Trophoblast cell (in vitro differentiated cells and primary cell): ENCODE measurements around the gene CLEC4G.

Experiments
- DNase-seq, 2 donors: peaks; one replicate each; pipeline ENCODE4 v3.0.0-alpha.2; 2016
- H2AFZ ChIP-seq: 2 replicates; pipeline ENCODE4 v1.6.1; 2013; ENCODE audit warnings: low read length, moderate library complexity, mild to moderate bottlenecking; ENCODE audit not compliant: insufficient read depth, poor library complexity
- H2AK5ac ChIP-seq: 2 replicates; pipeline ENCODE4 v1.6.1; 2013; ENCODE audit warnings: mild to moderate bottlenecking, low read length
- H2BK120ac ChIP-seq: 2 replicates; pipeline ENCODE4 v1.6.1; 2013; ENCODE audit warnings: low read length, mild to moderate bottlenecking, moderate library complexity; ENCODE audit not compliant: insufficient read depth, poor library complexity
- H2BK12ac ChIP-seq: 2 replicates; pipeline ENCODE4 v1.6.1; 2013; ENCODE audit warnings: mild to moderate bottlenecking, low read length, moderate library complexity
- H2BK5ac ChIP-seq: 2 replicates; pipeline ENCODE4 v1.6.1; 2013; ENCODE audit warnings: low read length, low read depth, moderate library complexity, mild to moderate bottlenecking; ENCODE audit not compliant: poor library complexity
- H3K14ac ChIP-seq: 2 replicates; pipeline ENCODE4 v1.6.1; 2013; ENCODE audit warnings: mild to moderate bottlenecking, low read length
- H3K18ac ChIP-seq: 2 replicates; pipeline ENCODE4 v1.6.1; 2013; ENCODE audit warnings: mild to moderate bottlenecking, low read length
- H3K23ac ChIP-seq: 2 replicates; pipeline ENCODE4 v1.6.1; 2013; ENCODE audit warnings: low read length
- H3K27ac ChIP-seq: 2 replicates; pipeline ENCODE4 v1.5.1; 2013; ENCODE audit warnings: low read depth, mild to moderate bottlenecking, inconsistent platforms, low read length, moderate library complexity
- H3K27me3 ChIP-seq: 2 replicates; pipeline ENCODE4 v1.6.1; 2013; ENCODE audit warnings: inconsistent platforms, mild to moderate bottlenecking, low read length, moderate library complexity; ENCODE audit not compliant: insufficient read depth
- H3K36me3 ChIP-seq, 2 experiments: 1 replicate in 1 of 2; 2 replicates in 1 of 2; pipeline ENCODE4 v1.6.1; 2013; ENCODE audit warnings: low read length in 2 of 2, mild to moderate bottlenecking in 2 of 2, moderate library complexity in 1 of 2; ENCODE audit not compliant: insufficient read depth in 2 of 2, control insufficient read depth in 1 of 2
- H3K4ac ChIP-seq: 2 replicates; pipeline ENCODE4 v1.6.1; 2013; ENCODE audit warnings: low read depth, mild to moderate bottlenecking, low read length, moderate library complexity
- H3K4me1 ChIP-seq, 2 experiments: 1 replicate in 1 of 2; 2 replicates in 1 of 2; pipeline ENCODE4 v1.6.1; 2013; ENCODE audit warnings: low read length in 2 of 2, mild to moderate bottlenecking in 2 of 2, moderate library complexity in 1 of 2; ENCODE audit not compliant: insufficient read depth in 2 of 2, control insufficient read depth in 1 of 2
- H3K4me2 ChIP-seq: 2 replicates; pipeline ENCODE4 v1.6.1; 2013; ENCODE audit warnings: inconsistent platforms, mild to moderate bottlenecking, low read length, moderate library complexity
- H3K4me3 ChIP-seq: 2 replicates; pipeline ENCODE4 v1.5.1; 2013; ENCODE audit warnings: mild to moderate bottlenecking, low read depth, low read length, inconsistent platforms
- H3K79me1 ChIP-seq: one replicate; pipeline ENCODE4 v1.6.1; 2013; ENCODE audit warnings: low read length
- H3K79me2 ChIP-seq: 2 replicates; pipeline ENCODE4 v1.6.1; 2013; ENCODE audit warnings: low read length, mild to moderate bottlenecking; ENCODE audit not compliant: control insufficient read depth, insufficient read depth, poor library complexity
- H3K9ac ChIP-seq: 2 replicates; pipeline ENCODE4 v1.6.1; 2013; ENCODE audit warnings: mild to moderate bottlenecking, low read length
- H3K9me3 ChIP-seq: 2 replicates; pipeline ENCODE4 v1.6.1; 2013; ENCODE audit warnings: low read depth, mild to moderate bottlenecking, control low read depth, inconsistent platforms, low read length; ENCODE audit not compliant: insufficient read depth
- H4K12ac ChIP-seq: 2 replicates; pipeline ENCODE4 v1.6.1; 2013; ENCODE audit warnings: low read depth, mild to moderate bottlenecking, low read length, moderate library complexity
- H4K8ac ChIP-seq: 2 replicates; pipeline ENCODE4 v1.6.1; 2013; ENCODE audit warnings: low read depth, mild to moderate bottlenecking, low read length, moderate library complexity
- H4K91ac ChIP-seq: one replicate; pipeline ENCODE4 v1.6.1; 2013; ENCODE audit warnings: low read depth, mild to moderate bottlenecking, low read length, moderate library complexity
- WGBS: extraction: QIAGEN DNeasy Blood & Tissue Kit; methylation state at CpG from one replicate; pipeline ENCODE4 v1.1.7; 2013; ENCODE audit warnings: missing lambda C conversion rate; ENCODE audit not compliant: insufficient read length, insufficient coverage; ENCODE audit errors: extremely low coverage; 5-methylcytosine and 5-hydroxymethylcytosine counted together

The CLEC4G gene

DNA sequence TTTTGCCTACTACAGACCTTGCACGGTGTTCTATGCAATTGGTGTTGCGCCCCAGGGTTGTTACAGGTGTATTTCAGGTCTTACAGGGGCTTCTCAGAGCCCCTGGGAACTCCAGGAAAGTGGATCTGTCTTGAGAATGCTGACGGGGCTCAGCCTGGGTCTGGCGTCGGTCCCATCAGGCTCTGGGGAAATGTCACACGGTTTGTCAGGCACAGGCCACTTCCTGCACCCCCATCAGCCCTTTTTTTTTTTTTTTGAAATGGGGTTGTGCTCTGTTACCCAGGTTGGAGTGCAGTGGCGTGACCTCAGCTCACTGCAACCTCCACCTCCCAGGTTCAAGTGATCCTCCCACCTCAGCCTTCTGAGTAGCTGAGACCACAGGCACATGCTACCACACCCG is 13.2 kb downstream of the CLEC4G start:
- no peak overlapping the region for H3K9ac ChIP-seq
- no peak overlapping the region for H3K4me3 ChIP-seq
- H2BK120ac ChIP-seq: no peak overlapping the region
- no peaks in the 10 kb centered on the region for H3K4me1 ChIP-seq
- no peaks in the 10 kb centered on the region for H3K9me3 ChIP-seq
- no peak overlapping the region for H4K8ac ChIP-seq
- H3K27me3 ChIP-seq: no peaks in the 10 kb centered on the region
- no peak overlapping the region for H2BK12ac ChIP-seq
- no peak overlapping the region for H3K4me2 ChIP-seq
- H3K79me2 ChIP-seq: no peaks in the 10 kb centered on the region
- H2AFZ ChIP-seq: no peak overlapping the region
- no peaks in the 10 kb centered on the region for H3K79me1 ChIP-seq
- H3K36me3 ChIP-seq: no peaks in the 10 kb centered on the region
- H3K23ac ChIP-seq: no peak overlapping the region
- H3K14ac ChIP-seq: no peak overlapping the region
- no CpG with 5 or more reads among the region's 8 CpGs for WGBS
- no peak overlapping the region for H3K18ac ChIP-seq
- no peak for DNase-seq
- H2AK5ac ChIP-seq: no peak overlapping the region
- no peak overlapping the region for H2BK5ac ChIP-seq
- no peak overlapping the region for H3K4ac ChIP-seq
- no peak overlapping the region for H3K27ac ChIP-seq
- H4K91ac ChIP-seq: no peak overlapping the region
- no peak overlapping the region for H4K12ac ChIP-seq

DNA sequence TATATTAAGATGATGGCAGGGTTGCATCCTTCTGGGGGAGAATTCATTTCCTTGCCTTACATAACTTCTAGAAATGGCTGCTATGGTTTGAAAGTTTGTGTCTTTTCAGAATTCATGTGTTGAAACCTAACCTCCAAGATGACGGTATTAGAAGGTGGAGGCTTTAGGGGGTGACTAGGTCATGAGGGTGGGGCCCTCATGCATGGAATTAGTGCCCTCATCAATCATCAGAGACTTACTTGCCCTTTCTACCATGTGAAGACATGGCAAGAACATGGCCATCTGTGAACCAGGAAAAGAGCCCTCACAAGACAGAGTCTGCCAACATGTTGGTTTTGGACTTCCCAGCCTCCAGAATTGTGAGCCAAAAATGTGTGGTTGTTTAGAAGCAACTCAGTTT is 15.1 kb downstream of the CLEC4G start:
- no peak overlapping the region for H2AK5ac ChIP-seq

DNA sequence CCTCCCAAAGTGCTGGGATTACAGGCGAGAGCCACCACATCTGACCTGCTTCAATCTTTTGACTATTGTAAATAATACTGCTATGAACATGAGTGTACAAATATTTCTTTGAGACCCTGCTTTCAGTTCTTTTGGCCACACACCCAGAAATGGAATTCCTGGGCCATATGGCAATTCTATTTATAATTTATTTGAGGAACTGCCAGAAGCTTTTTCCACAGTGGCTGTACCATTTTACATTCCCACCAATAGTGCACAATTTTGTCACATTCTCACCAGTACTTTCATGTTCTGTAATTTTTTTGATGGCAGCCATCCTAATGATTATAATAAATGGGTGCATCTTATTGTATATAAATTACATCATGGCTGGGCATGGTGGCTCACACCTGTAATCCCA is 16.2 kb downstream of the CLEC4G start:
- no peak overlapping the region for H3K4me2 ChIP-seq
- H4K8ac ChIP-seq: no peak overlapping the region
- H4K12ac ChIP-seq: no peak overlapping the region
- no peak overlapping the region for H2BK12ac ChIP-seq
- no peak overlapping the region for H3K14ac ChIP-seq
- H3K23ac ChIP-seq: no peak overlapping the region
- WGBS: no CpG with 5 or more reads among the region's 1 CpG
- no peaks in the 10 kb centered on the region for H3K4me1 ChIP-seq
- no peaks in the 10 kb centered on the region for H3K36me3 ChIP-seq
- no peaks in the 10 kb centered on the region for H3K79me2 ChIP-seq
- no peak overlapping the region for H3K27ac ChIP-seq
- H3K18ac ChIP-seq: no peak overlapping the region
- no peak overlapping the region for H2BK5ac ChIP-seq
- H3K4ac ChIP-seq: no peak overlapping the region
- no peak overlapping the region for H3K9ac ChIP-seq
- H4K91ac ChIP-seq: no peak overlapping the region
- H3K9me3 ChIP-seq: no peaks in the 10 kb centered on the region
- H3K4me3 ChIP-seq: no peak overlapping the region
- H3K27me3 ChIP-seq: no peaks in the 10 kb centered on the region
- H2AFZ ChIP-seq: no peak overlapping the region
- H2BK120ac ChIP-seq: no peak overlapping the region
- no peak for DNase-seq
- H2AK5ac ChIP-seq: no peak overlapping the region
- no peaks in the 10 kb centered on the region for H3K79me1 ChIP-seq

More for the DNA sequence above, 15.1 kb downstream of the CLEC4G start:
- Histone ChIP-seq H3K4me2 (no peak overlapping the region), H4K91ac (no peak overlapping the region), H3K27ac (no peak overlapping the region), H3K4ac (no peak overlapping the region), H3K14ac (no peak overlapping the region), H4K12ac (no peak overlapping the region), H3K23ac (no peak overlapping the region), H3K9ac (no peak overlapping the region), H2BK120ac (no peak overlapping the region), H3K36me3 (no peaks in the 10 kb centered on the region), H4K8ac (no peak overlapping the region), H2AFZ (no peak overlapping the region), H3K79me2 (no peaks in the 10 kb centered on the region), H3K4me1 (no peaks in the 10 kb centered on the region), H3K9me3 (no peaks in the 10 kb centered on the region), H3K4me3 (no peak overlapping the region), H3K18ac (no peak overlapping the region), H3K27me3 (no peaks in the 10 kb centered on the region), H2BK5ac (no peak overlapping the region), H3K79me1 (no peaks in the 10 kb centered on the region), H2BK12ac (no peak overlapping the region)
- WGBS: no CpG with 5 or more reads among the region's 1 CpG
- no peak for DNase-seq

DNA sequence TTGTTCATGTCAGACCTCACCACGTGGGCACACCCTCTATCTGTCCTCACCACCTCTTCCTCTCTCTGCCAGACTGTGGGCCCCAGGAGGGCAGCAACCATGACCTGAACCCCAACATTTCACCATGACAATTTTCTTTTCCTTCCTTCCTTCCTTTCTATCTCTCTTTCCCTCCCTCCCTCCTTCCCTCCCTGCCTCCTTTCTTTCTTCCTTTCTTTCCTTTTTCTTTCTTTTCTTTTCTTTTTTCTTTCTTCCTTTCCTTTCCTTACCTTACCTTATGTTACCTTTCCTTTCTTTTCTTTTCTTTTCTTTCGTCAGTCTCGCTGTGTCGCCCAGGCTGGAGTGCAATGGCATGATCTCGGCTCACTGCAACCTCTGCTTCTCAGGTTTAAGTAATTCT is 21.3 kb downstream of the CLEC4G start:
- WGBS: no CpG with 5 or more reads among the region's 5 CpGs
- no peaks in the 10 kb centered on the region for H3K36me3 ChIP-seq
- DNase-seq: no peak

More for the DNA sequence above, 21.3 kb downstream of the CLEC4G start:
- no peak overlapping the region for H3K14ac ChIP-seq
- no peak overlapping the region for H3K27ac ChIP-seq
- no peak overlapping the region for H4K91ac ChIP-seq
- H2AK5ac ChIP-seq: no peak overlapping the region
- H3K23ac ChIP-seq: no peak overlapping the region
- no peaks in the 10 kb centered on the region for H3K9me3 ChIP-seq
- no peak overlapping the region for H3K4me2 ChIP-seq
- H3K4ac ChIP-seq: no peak overlapping the region
- no peak overlapping the region for H2BK120ac ChIP-seq
- H3K27me3 ChIP-seq: no peaks in the 10 kb centered on the region
- no peak overlapping the region for H2BK12ac ChIP-seq
- no peak overlapping the region for H3K18ac ChIP-seq
- H3K4me1 ChIP-seq: no peaks in the 10 kb centered on the region
- no peak overlapping the region for H4K12ac ChIP-seq
- H3K9ac ChIP-seq: no peak overlapping the region
- no peaks in the 10 kb centered on the region for H3K79me1 ChIP-seq
- H2AFZ ChIP-seq: no peak overlapping the region
- H2BK5ac ChIP-seq: no peak overlapping the region
- no peaks in the 10 kb centered on the region for H3K79me2 ChIP-seq
- no peak overlapping the region for H4K8ac ChIP-seq
- no peak overlapping the region for H3K4me3 ChIP-seq
